Stimulated activated CD4-positive, alpha-beta T cell treated with anti-CD3 and anti-CD28 coated beads, Interleukin-15, amount 100 ng/mL, for 1 hour (primary cell): Measurements from ENCODE around the gene SLC9A6.
"Not testable (repeated sequence)": the region's sequence is repeated elsewhere in the genome, so short reads cannot be mapped to it uniquely, and the experiment has no call there.

Source experiments
- DNase-seq, 2 donors: peaks; one replicate each; pipeline ENCODE4 v3.0.0-alpha.2; 2020; ENCODE audit warnings: low read depth in 1 of 2, low spot score in 1 of 2

SLC9A6 gene

DNA sequence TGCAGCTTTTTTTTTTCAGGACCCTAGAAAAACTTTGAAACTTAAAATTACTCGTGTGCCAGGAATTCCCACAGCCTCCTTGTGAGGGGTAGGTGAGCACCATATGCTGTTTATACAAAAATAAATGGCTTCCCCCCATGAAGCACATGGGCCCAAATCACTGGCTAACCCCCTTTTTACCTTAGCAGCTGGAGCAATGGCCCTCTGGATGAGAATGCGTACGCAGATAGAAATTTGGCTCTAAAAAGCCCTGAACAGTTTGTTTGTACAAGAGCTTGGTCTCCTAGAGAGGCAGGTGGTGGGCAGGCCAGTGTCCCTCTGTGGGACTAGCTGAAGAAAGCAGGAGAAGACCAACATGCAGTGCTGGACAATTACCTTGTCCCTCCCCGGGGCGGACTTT, 76.5 kb downstream of the SLC9A6 start:
- DNase-seq, result no peak

DNA sequence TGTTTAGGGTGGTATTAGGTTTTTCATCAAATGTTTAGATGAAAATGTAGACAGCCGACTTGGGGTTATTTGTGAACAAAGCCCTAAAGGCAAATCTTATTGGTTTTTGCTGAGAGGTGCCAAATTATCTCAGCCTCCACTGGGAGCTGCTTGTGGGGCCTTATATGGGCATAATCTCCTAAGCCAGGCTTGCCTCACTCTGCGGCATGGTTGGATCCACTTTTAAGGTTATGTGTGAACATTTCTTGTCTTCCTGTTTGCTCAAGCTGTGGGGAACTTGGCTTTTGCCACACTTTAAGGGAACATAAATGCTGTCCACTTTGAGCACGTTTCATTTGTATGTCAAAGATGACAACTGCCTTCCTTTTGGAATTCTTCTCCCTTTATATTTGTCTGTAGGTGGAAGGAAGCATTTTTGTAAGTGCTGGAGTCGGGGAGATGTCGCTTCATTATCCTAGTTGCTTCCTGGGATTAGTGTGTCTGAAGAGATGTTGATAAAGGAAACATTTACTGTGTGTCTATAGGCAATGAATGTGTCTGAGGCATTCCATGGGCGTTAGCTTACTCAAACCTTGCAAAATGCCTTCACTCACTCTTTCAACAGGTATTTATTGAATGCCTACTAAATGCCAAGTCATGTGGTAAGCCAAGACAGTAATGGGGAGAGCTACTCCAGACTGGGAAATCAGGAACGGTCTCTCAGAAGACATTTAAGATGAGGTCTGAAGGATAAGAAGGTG, 78.3 kb downstream of the SLC9A6 start:
- DNase-seq, result no peak

DNA sequence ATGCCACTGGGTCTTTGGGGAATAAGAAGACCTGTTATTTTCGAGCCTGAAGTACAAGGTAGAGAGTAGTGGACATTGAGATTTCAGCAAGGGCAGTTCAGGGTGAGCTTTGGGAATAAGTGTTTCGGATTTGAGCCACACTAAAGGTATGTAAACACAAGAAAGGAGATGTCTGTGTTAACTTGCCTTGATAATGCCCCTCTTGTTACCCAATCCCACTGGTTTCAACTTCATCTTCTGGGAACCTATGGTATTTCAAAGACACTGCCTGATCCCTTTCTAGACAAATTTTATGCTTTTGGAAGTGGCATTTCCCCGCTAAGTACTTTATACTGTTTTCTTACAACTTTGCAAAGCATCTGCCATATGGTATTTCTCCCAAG, 79.4 kb downstream of the SLC9A6 start:
- no peak for DNase-seq

DNA sequence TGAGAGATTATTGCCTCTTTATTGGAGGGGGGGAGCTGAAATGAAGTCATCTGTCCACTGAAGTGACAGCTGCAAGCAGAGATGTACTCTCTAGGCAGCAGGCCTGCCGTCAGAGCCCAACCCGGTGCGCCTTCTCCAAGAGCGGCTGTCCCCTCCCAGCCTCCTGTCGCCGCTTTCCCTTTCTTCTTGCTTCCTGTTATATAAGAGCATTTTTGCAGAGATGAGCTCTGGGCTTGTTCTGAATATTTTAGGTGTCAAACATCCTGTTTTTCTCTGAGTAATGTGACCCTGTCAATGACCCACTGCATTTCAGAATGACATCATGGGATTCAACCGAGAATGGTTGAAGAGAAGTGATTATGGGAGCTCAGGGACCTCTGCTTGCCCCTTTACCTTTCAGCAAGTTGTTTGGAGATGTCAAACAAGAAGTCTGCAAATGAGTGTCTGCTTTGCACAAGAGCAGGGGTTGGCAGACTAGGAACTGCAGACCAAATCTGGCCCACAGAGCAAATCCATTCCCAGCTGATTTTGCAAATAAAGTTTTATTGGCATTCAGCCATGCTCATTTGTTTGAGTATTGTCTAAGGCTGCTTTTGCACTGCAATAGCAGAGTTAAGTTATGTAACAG, 79.9 kb downstream of the SLC9A6 start:
- no peak for DNase-seq

DNA sequence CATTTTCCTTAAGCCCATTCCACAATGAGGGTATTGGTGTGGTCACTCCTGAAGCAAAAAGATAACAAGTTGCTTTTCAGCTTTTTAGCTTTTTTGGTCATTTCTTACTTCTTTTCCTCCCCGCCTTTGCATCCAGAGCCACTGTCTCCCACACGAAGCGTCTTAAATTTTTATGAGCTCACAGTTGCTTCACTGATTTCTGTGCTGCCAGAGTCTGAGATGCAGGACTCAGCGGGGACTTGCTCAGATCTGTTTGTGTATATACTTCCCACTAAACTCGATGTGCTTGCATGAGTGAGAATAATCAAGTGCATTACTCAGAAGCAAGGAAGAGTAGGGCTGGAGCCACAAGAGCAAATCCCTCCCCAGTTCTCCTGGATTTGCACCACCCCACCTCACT, 81.9 kb downstream of the SLC9A6 start:
- no peak for DNase-seq

DNA sequence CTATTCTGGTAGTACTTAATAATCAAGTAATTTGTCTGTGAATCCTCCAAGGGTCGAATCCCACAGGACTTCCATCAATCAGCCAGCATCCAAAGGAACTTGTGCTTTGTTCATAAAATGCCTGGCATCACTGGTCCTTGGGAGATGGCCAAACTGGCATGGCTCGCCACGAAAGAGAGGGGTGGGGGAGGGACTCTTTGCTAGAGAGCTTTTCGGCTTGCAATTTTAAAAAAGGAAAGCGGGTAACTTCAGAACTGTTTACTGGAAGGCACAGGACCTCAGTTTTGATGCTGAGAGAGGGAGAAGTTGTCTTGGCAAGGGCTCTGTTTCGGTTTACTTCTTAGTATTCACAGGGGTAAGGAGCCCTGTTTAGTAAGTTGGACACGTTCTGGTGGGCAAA, 82.7 kb downstream of the SLC9A6 start:
- DNase-seq, result no peak

DNA sequence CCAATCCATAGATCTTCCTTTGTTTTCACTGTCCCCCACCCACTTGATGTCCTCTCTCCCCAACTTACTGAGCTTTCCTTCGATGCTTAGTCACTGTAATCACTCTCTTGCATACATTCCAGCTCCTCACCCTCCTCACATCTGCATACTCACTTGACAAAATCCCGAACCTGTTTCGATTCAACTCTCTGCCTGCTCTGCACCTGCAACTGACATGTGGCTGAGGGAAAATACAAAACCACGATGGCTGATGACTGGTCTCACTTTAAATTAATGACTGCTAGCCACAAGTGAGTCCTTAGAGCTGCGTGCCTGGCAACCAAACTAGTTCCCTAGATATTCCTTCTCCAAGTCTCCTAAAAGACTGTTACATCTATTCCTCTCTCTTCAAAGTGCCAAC, 91.7 kb downstream of the SLC9A6 start:
- no peak for DNase-seq

DNA sequence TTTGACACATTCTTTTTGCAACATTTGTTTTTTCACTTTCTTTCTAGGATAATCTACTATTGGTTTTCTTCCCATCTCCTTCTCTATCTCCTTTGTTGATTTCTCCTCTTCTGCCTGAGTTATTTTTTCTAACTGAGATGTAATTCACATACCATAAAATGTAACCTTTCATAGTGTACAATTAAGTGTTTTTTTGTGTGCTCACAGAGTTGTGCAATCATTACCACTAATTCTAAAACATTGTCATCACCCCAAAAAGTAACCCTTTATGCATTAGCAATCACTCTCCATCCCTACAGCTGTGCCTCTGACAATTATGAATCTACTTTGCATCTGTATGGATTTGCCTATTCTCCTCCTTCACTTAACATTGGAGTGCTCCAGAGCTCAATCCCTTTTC, 95.5 kb downstream of the SLC9A6 start:
- DNase-seq, result no peak

DNA sequence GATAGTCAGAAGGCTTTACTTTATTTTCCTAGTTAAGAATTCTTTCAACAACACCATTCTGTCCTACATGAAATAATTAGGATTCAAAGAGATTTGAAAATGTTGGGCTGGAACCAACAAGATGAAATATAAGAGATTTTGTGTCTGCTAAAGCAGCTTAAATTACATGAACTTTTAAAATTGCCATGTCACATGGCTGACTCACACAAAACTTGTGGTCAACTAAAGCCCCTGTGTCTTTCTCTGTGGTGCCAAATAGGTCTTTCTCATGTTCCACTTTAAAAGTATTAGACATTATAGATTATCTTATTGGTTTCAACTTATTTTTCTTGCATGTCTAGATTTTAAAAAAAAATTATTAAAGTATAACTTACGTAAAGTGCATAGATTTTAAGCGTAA, 101.3 kb downstream of the SLC9A6 start:
- no peak for DNase-seq

DNA sequence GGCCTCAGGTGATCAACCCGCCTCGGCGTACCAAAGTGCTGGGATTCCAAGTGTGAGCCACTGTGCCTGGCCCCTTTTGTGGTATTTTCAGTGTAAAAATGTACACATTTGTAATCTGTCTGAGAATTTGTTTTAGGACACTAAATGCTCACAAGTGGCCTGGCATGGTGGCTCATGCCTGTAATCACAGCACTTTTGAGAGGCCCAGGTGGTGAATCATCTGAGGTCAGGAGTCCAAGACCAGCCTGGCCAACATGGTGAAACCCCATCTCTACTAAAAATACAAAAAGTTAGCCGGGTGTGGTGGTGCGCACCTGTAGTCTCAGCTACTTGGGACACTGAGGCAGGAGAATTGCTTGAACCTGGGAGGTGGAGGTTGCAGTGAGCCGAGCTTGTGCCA, 106.7 kb downstream of the SLC9A6 start:
- DNase-seq, result not testable (repeated sequence)

DNA sequence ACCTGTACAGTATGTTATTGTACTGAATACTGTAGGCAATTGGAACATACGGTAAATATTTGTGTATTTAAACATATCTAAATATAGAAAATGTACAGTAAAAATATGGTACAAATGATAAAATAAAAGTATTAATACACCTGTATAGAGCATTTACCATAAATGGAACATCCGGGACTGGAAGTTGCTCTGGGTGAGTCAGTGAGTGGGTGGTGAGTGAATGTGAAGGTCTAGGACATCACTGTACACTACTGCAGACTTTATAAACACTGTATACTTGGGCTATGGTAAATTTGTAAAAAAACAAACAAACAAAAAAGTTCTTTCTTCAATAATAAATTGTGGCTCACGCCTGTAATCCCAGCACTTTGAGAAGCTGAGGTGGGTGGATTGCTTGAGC, 109.7 kb downstream of the SLC9A6 start:
- no peak for DNase-seq
